ENCODE data around the gene FBXL20.
"Not testable (repeated sequence)": the region's sequence is repeated elsewhere in the genome, so short reads cannot be mapped to it uniquely, and the experiment has no call there.

FBXL20 gene

DNA sequence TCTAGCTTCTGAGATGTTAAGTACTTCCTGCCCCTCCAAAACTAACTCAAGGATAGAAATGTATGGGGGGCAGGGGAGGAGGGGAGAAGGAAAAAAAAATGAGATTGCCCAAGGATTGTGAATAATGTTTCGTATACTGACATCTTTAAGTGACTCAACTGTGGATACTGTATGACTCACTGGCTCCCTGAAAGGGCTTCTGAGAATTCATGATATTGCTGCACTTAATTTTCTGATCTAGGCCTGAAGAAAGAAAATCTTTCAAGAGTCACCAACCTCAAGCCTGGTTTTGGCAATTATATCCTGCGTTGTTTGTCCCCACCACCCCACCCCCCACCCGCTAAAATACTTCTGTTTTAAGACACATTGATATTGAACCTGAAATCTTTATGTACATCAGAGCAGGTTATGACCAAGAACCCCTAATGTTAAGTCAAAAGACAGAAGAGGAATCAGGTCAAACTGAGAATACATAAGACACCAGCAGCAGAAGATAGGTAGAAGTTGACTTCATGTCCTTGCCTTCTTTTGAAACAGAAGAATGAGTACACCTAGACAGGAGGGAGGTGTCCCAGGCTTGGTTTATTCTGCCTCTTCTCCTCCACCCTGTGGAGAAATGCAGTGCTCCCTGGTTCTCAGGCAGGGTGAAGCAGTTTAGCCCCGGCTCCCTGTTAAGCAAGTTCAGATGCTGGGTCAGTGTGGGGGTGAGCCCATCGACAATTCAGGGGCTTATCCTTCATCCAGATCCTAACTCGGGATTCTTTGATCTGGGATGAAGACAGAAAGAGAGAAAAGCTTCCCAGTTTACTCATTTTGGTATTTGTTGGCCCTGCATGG lies 3.3 kb upstream of the FBXL20 start:
- Mint-ChIP-seq H3K27me3 (no peaks in the 10 kb centered on the region), H3K4me3 (no peak overlapping the region), H3K4me1 (ENCODE audit: low read depth) (peaks cover 11% of the 10 kb centered on the region), H3K9me3 (no peaks in the 10 kb centered on the region), H3K36me3 (ENCODE audit: low read depth) (peaks cover 55% of the 10 kb centered on the region), H3K27ac (no peak overlapping the region)
- intact Hi-C loops (cut with micrococcal nuclease) = loop anchor here (10.0 kb wide), 1 partner anchor 130 kb away; no protein-coding TSS in a partner anchor

DNA sequence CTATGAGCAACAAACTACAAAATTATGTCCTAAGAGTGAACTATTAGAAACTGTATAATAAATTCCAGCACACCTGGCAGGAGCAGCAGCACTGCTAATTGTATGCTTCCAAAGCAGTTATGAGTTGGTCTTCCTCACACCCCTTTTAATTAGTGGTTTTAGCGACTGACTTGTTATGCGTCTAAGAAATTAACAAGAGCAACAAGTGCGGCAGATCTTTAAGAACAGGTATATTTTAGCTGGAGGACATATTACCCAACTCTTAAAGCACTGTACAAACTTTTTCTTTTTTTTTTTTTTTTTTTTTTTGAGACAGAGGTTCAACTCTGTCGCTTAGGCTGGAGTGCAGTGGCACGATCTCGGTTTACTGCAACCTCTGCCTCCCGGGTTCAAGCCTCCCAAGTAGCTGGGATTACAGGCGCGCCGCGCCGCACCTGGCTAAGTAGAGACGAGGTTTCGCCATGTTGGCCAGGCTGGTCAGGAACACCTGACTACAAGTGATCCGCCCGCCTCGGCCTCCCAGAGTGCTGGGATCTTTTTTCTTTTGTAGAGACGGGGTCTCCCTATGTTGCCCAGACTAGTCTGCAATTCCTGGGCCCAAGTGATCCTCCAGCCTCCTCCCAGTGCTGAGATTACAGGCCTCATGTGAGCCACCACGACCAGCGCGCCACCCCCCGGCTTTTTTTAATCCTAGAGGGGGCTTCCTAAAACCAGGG lies 1.6 kb upstream of the FBXL20 start:
- H3K27ac Mint-ChIP-seq = no peak overlapping the region
- H3K4me1 Mint-ChIP-seq (ENCODE audit: low read depth) = peaks cover 13% of the 10 kb centered on the region
- no peaks in the 10 kb centered on the region for H3K9me3 Mint-ChIP-seq
- peaks cover 38% of the 10 kb centered on the region for H3K36me3 Mint-ChIP-seq (ENCODE audit: low read depth)
- H3K4me3 Mint-ChIP-seq = no peak overlapping the region
- intact Hi-C loops (cut with micrococcal nuclease) = loop anchor here (10.0 kb wide), 1 partner anchor 128 kb away; no protein-coding TSS in a partner anchor
- no peaks in the 10 kb centered on the region for H3K27me3 Mint-ChIP-seq

DNA sequence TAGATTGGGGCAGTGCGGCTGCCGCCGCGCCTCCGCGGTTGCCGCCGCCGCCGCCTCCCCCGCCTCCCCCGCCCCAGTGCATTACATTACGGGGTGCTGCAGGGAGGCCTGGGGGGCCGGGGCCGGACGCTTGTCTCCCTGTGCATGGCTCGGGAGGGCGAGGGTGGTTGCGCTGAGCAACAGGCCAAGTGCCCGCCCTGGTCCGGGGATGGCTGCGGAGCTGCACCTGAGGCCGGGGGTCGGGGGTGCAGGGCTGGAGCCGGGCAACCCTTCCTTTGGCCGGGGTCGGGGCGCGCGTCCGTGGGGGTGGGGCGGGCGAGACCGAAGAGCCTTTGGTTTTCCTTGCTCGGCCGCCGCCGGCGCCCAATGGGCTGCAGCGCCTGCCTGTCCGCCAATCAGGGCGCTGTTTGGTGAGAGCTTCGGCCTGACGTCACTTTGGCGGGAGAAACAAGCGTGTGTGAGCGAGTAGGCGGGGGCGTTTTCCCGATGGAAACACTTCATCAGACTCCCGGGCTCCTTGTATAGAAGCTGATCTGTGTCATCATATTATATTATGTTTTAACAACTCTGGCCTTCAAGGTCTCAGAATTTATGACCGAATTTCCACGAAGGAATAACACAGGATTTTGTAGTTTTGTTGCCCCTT lies 941 bp upstream of the FBXL20 start:
- H3K27me3 Mint-ChIP-seq = no peaks in the 10 kb centered on the region
- H3K36me3 Mint-ChIP-seq (ENCODE audit: low read depth) = peaks cover 31% of the 10 kb centered on the region
- intact Hi-C loops (cut with micrococcal nuclease) = loop anchor here (10.0 kb wide), 1 partner anchor 128 kb away; no protein-coding TSS in a partner anchor
- H3K9me3 Mint-ChIP-seq = no peaks in the 10 kb centered on the region
- H3K4me3 Mint-ChIP-seq = peak overlapping the region; percentile 98
- peak overlapping the region; percentile 95 for H3K27ac Mint-ChIP-seq
- H3K4me1 Mint-ChIP-seq (ENCODE audit: low read depth) = peaks cover 13% of the 10 kb centered on the region

DNA sequence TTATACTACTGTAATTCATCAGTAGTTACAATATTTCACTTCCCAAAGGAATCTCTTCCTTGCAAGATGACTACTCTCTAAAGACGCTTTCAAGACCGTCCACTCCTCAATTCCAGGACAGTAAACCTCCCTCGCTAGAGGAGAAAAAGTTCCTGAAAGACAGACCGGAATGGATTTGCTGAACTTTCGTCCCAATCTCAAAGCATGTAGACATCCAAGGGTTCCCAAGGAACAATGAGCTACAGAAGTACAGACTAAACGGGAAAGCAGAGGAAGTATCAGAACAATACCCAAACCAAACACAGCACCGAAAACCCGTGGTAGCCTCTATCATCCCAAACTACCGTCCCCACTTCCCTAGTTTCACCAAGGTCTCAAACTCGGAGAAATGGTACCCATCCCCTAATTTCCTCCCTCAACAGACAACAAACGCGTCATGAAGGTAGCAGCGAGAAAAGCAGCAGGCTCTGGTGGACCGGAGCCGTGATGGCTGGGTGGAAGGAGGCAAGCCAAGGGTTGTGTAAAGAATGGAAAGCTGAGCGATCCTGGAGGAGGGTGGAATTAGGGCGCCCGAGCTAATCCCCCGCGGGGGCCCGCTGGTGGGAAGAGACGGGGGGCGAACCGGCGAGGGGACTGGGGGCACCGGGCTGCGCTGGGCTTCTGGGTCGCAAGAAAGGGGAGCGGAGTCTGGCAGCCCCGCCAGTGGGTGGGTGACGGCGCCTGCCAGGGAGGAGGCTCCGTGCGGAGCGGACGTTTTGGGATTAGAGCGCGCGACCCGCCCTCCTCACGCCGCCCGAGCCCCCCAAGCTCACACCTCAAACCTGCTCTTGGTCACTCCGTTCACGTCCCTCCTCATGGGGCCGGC lies 647 bp downstream of the FBXL20 start:
- H3K9me3 Mint-ChIP-seq = no peaks in the 10 kb centered on the region
- H3K4me3 Mint-ChIP-seq = peak overlapping the region; percentile 98
- H3K4me1 Mint-ChIP-seq (ENCODE audit: low read depth) = peaks cover 13% of the 10 kb centered on the region
- peaks cover 37% of the 10 kb centered on the region for H3K36me3 Mint-ChIP-seq (ENCODE audit: low read depth)
- intact Hi-C loops (cut with micrococcal nuclease) = loop anchor here (10.0 kb wide), 1 partner anchor 126 kb away; no protein-coding TSS in a partner anchor
- no peaks in the 10 kb centered on the region for H3K27me3 Mint-ChIP-seq
- H3K27ac Mint-ChIP-seq = peak overlapping the region; percentile 95

GRCh38 chr17:39399791-39400190 lies 1.6 kb downstream of the FBXL20 start:
- intact Hi-C loops (cut with micrococcal nuclease) = loop anchor here (10.0 kb wide), 1 partner anchor 125 kb away; no protein-coding TSS in a partner anchor
- peak overlapping the region; percentile 95 for H3K27ac Mint-ChIP-seq
- H3K4me1 Mint-ChIP-seq (ENCODE audit: low read depth) = peaks cover 13% of the 10 kb centered on the region
- no peaks in the 10 kb centered on the region for H3K27me3 Mint-ChIP-seq
- H3K36me3 Mint-ChIP-seq (ENCODE audit: low read depth) = peaks cover 41% of the 10 kb centered on the region
- no peaks in the 10 kb centered on the region for H3K9me3 Mint-ChIP-seq
- no peak overlapping the region for H3K4me3 Mint-ChIP-seq

- Mint-ChIP-seq H3K4me1 (ENCODE audit: low read depth) (no peaks in the 10 kb centered on the region), H3K36me3 (ENCODE audit: low read depth) (peaks cover 24% of the 10 kb centered on the region), H3K27ac (no peak overlapping the region), H3K4me3 (no peak overlapping the region), H3K27me3 (no peaks in the 10 kb centered on the region), H3K9me3 (no peaks in the 10 kb centered on the region)
- intact Hi-C loops (cut with micrococcal nuclease) = no loop called here
Measured at GRCh38 chr17:39393736-39394135, 7.7 kb downstream of the FBXL20 start.

DNA sequence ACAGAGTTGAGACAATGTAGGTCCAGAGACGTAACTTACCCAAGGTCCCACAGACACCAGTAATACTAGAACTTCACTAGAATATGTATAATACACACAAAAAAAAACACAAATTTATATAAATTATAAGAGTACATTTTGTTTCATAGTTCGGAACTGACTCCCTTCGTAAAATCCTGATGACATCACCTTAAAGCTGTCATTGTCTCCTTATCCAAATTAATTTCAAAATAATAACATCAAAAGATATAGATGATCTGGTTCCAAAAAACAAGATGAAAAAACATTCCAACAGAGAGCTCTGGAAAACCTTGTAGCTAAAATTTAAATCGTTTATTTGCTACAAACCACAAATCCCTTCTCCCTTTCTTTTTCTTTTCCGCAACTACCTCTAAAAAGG lies 10.0 kb downstream of the FBXL20 start:
- H3K4me1 Mint-ChIP-seq (ENCODE audit: low read depth) = no peaks in the 10 kb centered on the region
- intact Hi-C loops (cut with micrococcal nuclease) = no loop called here
- H3K36me3 Mint-ChIP-seq (ENCODE audit: low read depth) = peaks cover 34% of the 10 kb centered on the region
- no peak overlapping the region for H3K27ac Mint-ChIP-seq
- H3K27me3 Mint-ChIP-seq = no peaks in the 10 kb centered on the region
- no peak overlapping the region for H3K4me3 Mint-ChIP-seq
- H3K9me3 Mint-ChIP-seq = no peaks in the 10 kb centered on the region

DNA sequence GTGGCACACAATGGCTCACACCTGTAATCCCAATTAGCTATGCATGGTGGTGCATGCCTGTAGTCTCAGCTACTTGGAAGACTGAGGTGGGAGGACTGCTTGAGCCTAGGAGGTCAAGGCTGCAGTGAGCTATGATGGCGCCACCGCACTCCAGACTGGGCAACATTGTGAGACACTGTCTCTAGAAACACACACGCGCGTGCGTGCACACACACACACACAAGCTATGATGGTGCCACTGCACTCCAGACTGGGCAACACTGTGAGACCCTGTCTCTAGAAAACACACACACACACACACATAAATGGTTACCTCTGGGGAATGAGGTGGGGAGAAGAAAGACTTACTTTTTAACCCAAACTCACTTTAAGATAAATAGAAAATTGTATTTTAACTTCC lies 16.4 kb downstream of the FBXL20 start:
- H3K36me3 Mint-ChIP-seq (ENCODE audit: low read depth) = peaks cover 24% of the 10 kb centered on the region
- H3K27ac Mint-ChIP-seq = no peak overlapping the region
- no peak overlapping the region for H3K4me3 Mint-ChIP-seq
- H3K4me1 Mint-ChIP-seq (ENCODE audit: low read depth) = peaks cover 8% of the 10 kb centered on the region
- no peaks in the 10 kb centered on the region for H3K27me3 Mint-ChIP-seq
- intact Hi-C loops (cut with micrococcal nuclease) = no loop called here
- no peaks in the 10 kb centered on the region for H3K9me3 Mint-ChIP-seq

- no peaks in the 10 kb centered on the region for H3K27me3 Mint-ChIP-seq
- H3K9me3 Mint-ChIP-seq = no peaks in the 10 kb centered on the region
- intact Hi-C loops (cut with micrococcal nuclease) = no loop called here
- peaks cover 2% of the 10 kb centered on the region for H3K36me3 Mint-ChIP-seq (ENCODE audit: low read depth)
- H3K4me1 Mint-ChIP-seq (ENCODE audit: low read depth) = peaks cover 33% of the 10 kb centered on the region
- no peak overlapping the region for H3K4me3 Mint-ChIP-seq
- H3K27ac Mint-ChIP-seq = no peak overlapping the region
Measured at GRCh38 chr17:39380144-39380543, 21.3 kb downstream of the FBXL20 start.

DNA sequence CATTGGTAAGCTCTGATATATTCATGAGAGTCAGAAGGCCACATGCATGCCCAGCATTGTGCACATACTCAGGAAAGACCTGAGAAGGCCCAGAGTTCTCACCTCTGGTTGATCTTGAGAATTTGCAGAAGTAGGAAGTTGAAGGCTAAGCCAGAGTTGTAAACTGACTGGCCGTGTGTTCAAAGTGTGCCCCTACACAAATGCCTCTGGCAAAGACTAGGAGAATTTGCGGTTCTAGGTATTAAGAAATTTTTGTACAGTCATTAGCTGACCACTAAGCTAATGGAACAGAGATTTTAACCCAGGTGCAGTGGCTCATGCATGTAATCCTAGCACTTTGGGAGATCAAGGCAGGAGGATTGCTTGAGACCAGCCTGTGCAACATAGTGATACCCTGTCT lies 25.0 kb downstream of the FBXL20 start:
- no peak overlapping the region for H3K27ac Mint-ChIP-seq
- no peak overlapping the region for H3K4me3 Mint-ChIP-seq

DNA sequence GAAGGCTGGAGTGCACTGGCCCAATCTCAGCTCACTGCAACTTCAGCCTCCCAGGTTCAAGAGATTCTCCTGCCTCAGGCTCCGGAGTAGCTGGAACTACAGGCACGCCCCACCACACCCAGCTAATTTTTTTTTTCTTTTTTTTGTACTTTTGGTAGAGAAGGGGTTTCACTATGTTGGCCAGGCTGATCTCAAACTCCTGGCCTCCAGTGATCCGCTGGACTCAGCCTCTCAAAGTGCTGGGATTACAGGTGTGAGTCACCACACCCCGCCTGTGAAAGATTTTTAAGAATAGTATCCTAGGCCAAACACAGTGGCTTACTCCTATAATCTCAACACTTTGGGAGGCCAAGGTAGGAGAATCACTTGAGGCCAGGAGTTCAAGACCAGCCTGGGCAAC lies 33.6 kb downstream of the FBXL20 start:
- H3K9me3 Mint-ChIP-seq; H3K27ac Mint-ChIP-seq; H3K4me3 Mint-ChIP-seq; intact Hi-C loops (cut with micrococcal nuclease); H3K27me3 Mint-ChIP-seq: not testable (repeated sequence)
- H3K36me3 Mint-ChIP-seq (ENCODE audit: low read depth) = peaks cover 14% of the 10 kb centered on the region
- H3K4me1 Mint-ChIP-seq (ENCODE audit: low read depth) = peaks cover 31% of the 10 kb centered on the region

More for the DNA sequence above, 25.0 kb downstream of the FBXL20 start:
- H3K36me3 Mint-ChIP-seq (ENCODE audit: low read depth) = peaks cover 9% of the 10 kb centered on the region
- peaks cover 40% of the 10 kb centered on the region for H3K4me1 Mint-ChIP-seq (ENCODE audit: low read depth)
- intact Hi-C loops (cut with micrococcal nuclease) = no loop called here
- no peaks in the 10 kb centered on the region for H3K27me3 Mint-ChIP-seq
- H3K9me3 Mint-ChIP-seq = no peaks in the 10 kb centered on the region

DNA sequence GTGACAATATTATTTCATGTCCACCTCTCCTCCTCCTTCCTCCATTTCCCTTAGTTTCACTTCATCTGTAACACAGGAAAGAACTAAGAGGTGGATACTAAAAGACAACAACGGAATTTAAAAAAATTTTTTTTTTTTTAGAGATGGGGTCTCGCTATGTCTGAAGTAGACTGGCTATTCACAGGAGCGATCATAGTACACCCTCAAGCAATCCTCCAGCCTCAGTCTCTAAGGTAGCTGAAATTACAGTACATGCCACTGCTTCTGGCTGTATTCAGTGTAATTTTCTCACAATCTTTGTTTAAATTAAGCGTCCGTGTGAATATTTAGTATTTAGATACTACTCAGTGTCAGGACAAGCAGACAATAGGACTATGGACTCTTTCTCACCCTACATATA lies 35.6 kb downstream of the FBXL20 start:
- no peak overlapping the region for H3K4me3 Mint-ChIP-seq
- no peaks in the 10 kb centered on the region for H3K9me3 Mint-ChIP-seq
- H3K36me3 Mint-ChIP-seq (ENCODE audit: low read depth) = peaks cover 14% of the 10 kb centered on the region
- H3K27ac Mint-ChIP-seq = peak overlapping the region; percentile 33
- no peaks in the 10 kb centered on the region for H3K27me3 Mint-ChIP-seq
- H3K4me1 Mint-ChIP-seq (ENCODE audit: low read depth) = peaks cover 29% of the 10 kb centered on the region
- intact Hi-C loops (cut with micrococcal nuclease) = no loop called here

DNA sequence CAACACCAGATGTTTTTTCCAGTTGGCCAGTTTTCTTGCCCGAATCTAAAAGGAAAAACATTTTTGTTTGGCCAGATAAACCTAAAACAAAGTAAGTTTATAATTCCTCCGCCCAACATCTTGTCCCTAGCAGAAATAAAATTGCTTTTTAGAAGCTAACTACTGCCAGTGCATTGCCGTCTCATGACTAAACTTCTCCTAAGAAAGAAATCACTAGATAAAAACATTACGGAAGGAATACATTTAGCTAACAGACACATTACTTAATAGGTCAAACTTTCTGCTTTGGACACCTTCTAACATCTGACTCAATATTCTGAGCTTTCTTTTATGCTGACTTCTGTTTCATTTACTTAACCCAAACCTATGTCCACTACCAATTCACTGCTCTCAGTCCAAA lies 36.2 kb downstream of the FBXL20 start:
- no peaks in the 10 kb centered on the region for H3K27me3 Mint-ChIP-seq
- intact Hi-C loops (cut with micrococcal nuclease) = no loop called here
- H3K9me3 Mint-ChIP-seq = no peaks in the 10 kb centered on the region
- peak overlapping the region; percentile 33 for H3K27ac Mint-ChIP-seq
- H3K4me3 Mint-ChIP-seq = no peak overlapping the region
- peaks cover 14% of the 10 kb centered on the region for H3K36me3 Mint-ChIP-seq (ENCODE audit: low read depth)
- H3K4me1 Mint-ChIP-seq (ENCODE audit: low read depth) = peaks cover 35% of the 10 kb centered on the region
